Omental fat pad (tissue), 4 donors: ENCODE data around the gene FCMR. TPM values are rescaled to one million over a fixed set of nuclear protein-coding genes. Genes with fewer than 3 reads are reported as not detected.

Experiments
- ATAC-seq: fragments of 150-250 bp; one replicate; pipeline ENCODE4 v1.9.1; 2016; ENCODE audit warnings: mild to moderate bottlenecking, moderate library complexity; ENCODE audit not compliant: low FRiP score
- DNase-seq: peaks from one replicate; pipeline ENCODE4 v3.0.0-alpha.2; 2019; ENCODE audit warnings: low spot score
- CTCF ChIP-seq, 3 donors: fragments of 450-650 bp; IDR thresholded peaks; one replicate each; pipeline ENCODE4 v1.5.1; 2016 to 2017; ENCODE audit warnings: antibody characterized with exemption in 3 of 3, mild to moderate bottlenecking in 3 of 3, moderate library complexity in 2 of 3
- total RNA-seq, 4 donors: library from RNA; depleted of rRNA; stranded (reverse); fragments of >200 nt; gene quantifications; one replicate each; pipeline ENCODE4 v1.1.0, GENCODE V29; 2016

The FCMR gene
- total RNA-seq, 4 donors from 2014 or later: 3.2 to 23.2 (median 9.0) TPM

DNA sequence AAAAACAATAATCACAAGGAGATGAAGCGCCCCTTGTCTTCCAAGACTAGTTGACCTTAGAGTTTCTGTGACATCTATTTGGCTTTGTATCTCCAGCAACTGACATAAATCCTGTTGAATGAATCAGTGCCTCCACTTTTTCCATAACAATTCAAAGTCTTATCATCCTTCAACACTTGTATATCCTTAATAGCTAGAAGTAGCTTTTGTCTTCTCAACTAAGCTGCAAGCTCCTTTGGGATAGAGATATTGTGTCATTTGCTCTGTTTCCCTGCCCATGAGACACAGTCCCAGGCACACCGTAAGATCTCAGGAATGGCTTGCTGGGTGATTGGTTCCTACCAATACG, 18.8 kb upstream of the FCMR start:
- no peak for DNase-seq
- no peak for TF ChIP-seq CTCF (IDR thresholded peaks at IDR 0.05)
- ATAC-seq: no peak

DNA sequence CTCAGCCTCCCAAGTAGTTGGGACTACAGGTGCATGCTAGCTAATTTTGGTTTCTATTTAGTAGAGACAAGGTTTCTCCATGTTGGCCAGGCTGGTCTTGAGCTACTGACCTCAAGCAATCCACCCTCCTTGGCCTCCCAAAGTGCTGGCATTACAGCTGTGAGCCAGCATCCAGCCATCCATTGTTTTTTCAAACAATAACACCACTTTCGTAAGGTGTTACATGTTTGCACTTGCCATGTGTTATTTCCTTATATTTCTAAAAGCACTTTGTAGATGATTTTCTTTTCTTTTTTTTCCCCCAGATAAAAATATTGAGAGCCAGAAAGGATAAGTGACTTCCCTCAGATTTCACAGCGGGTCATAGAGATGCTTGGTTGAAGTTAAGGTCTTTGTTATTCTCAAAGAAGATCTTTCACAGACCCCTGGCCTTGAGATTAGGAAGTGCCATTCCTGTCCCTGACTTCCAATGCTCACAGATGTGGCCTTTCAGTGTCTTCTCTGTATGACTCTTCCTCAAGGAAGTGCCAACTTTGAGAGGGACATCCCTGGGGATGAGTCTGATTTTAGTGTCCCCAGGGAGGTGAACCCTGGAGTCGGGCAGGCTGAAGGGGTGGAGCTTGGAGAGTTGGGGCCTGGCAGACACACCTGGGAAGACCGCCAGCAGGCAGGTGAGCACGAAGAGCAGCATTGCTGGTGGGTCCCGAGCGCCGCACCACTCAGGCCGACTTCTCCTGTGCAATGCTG, 18.3 kb upstream of the FCMR start:
- no peak for DNase-seq
- no peak for TF ChIP-seq CTCF (IDR thresholded peaks at IDR 0.05)
- ATAC-seq: no peak

DNA sequence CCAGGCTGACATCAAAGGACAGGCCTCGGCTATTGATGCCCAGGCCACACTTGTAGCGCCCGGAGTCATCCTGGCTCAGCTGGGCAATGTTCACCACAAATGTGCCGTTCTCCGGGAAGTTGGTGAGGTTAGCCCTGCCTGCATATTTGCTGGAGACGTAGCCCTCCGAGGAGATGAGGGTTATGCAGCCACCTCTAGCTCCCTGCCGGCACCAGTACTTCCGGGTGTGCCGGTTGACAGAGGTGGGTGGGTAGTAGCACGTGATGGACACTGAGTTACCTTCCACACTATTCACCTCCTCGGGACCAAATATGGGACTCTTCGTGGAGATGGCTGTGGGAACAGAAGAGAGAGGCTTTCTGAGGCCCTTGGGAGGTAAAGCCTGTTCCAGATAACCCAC, 17.4 kb upstream of the FCMR start:
- TF ChIP-seq CTCF (IDR thresholded peaks at IDR 0.05): no peak
- ATAC-seq (no peak), DNase-seq (no peak)

DNA sequence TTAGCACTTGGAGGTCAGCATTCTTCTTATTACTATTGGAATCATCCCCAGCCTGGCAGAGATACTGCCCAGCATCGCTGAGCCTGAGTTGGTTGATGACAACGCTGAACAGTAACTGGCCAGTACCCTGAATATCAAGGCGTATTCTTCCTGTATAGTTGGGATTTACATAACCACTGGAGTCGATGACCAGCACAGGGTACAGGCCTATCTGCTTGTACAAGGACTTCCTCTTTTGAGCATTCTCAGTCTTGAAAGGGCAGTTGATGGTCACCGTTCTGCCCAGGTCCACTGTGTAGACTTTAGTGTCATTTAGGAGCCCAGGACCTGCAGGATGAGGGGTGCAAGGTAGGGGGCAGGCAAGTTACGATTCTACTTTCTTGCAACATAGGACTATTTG, 15.7 kb upstream of the FCMR start:
- ATAC-seq (no peak), DNase-seq (no peak)
- TF ChIP-seq CTCF (IDR thresholded peaks at IDR 0.05): no peak

DNA sequence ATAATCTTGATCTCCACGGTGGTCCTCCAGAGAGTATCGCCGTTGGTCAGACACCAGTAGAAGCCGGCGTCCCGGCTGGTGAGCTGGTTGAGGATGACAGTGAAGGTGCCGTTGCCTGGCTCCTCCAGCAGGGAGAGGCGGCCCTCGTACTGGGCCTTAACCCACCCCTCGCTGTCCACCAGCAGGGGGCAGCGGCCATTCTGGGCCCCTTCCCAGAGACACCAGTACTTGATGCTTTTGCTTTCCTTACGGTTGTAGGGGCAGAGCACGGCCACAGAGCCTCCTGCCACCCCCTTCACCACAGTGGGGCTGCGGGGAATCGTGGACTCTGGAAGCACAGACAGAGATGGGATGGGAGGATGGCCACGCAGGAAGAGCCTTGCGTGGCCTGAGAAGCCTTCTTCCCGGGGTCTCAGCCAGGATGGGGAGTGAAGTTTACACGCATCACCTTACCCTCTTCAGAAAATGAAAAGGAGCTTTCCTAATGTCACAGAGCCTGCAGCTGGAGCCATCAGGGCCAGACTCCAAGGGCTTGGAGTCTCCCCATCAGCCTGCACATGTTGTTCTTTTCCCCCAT, 13.8 kb upstream of the FCMR start:
- DNase-seq (no peak), ATAC-seq (no peak)
- peak in 1 of 3 donors; percentile 4 for TF ChIP-seq CTCF (IDR thresholded peaks at IDR 0.05)

GRCh38 chr1:206933333-206933945, 11.7 kb upstream of the FCMR start:
- peak in 1 of 3 donors; percentile 5 for TF ChIP-seq CTCF (IDR thresholded peaks at IDR 0.05)
- no peak for DNase-seq
- ATAC-seq: no peak

DNA sequence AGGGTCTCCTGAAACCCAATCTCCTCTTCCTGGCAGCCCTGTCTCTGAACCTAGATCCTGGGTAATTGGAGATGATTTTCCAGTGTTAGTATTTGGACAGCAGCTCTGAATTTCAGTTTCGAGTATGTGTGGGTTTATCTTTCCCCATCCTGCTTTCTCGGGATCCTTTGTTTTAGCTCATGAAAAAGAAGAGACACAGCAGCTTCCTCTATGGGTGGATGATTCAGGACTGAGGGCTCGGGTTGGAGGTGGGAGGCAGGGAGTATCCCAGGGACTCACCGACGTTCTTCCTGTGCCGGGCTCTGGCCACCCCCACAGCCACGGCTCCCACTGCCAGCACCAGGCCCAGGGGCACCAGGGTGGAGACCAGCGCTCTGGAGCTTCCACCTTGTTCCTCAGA, 10.4 kb upstream of the FCMR start:
- DNase-seq (no peak), ATAC-seq (no peak)
- no peak for TF ChIP-seq CTCF (IDR thresholded peaks at IDR 0.05)
